ENCODE results near the gene MAP2. TPM values are rescaled to one million over a fixed set of nuclear protein-coding genes. Genes with fewer than 3 reads are reported as not detected.
"Not testable (repeated sequence)": the region's sequence is repeated elsewhere in the genome, so short reads cannot be mapped to it uniquely, and the experiment has no call there.

The MAP2 gene
- total RNA-seq, 2 experiments from 2014 or later: not detected

- no peak for DNase-seq
- Mint-ChIP-seq H3K27ac (no peak overlapping the region), H3K27me3 (peaks cover 5% of the 10 kb centered on the region), H3K9me3 (no peaks in the 10 kb centered on the region), H3K4me3 (no peak overlapping the region), H3K36me3 (ENCODE audit: low read depth) (no peaks in the 10 kb centered on the region), H3K4me1 (peaks cover 3% of the 10 kb centered on the region)
- ChIA-PET CTCF (no interaction called here), POLR2A (no interaction called here)
These were observed 158.4 kb downstream of the MAP2 start for GRCh38 chr2:209582281-209582680.

- ChIA-PET POLR2A (no interaction called here), CTCF (no interaction called here)
- Mint-ChIP-seq H3K4me3 (no peak overlapping the region), H3K4me1 (peaks cover 1% of the 10 kb centered on the region), H3K9me3 (no peaks in the 10 kb centered on the region), H3K27ac (no peak overlapping the region), H3K36me3 (ENCODE audit: low read depth) (no peaks in the 10 kb centered on the region), H3K27me3 (peaks cover 5% of the 10 kb centered on the region)
- DNase-seq: no peak
These were observed 160.6 kb downstream of the MAP2 start for GRCh38 chr2:209584472-209584871.

GRCh38 chr2:209584915-209585314 lies 161.1 kb downstream of the MAP2 start:
- Mint-ChIP-seq H3K36me3 (ENCODE audit: low read depth) (no peaks in the 10 kb centered on the region), H3K4me3 (no peak overlapping the region), H3K9me3 (no peaks in the 10 kb centered on the region), H3K4me1 (no peaks in the 10 kb centered on the region), H3K27me3 (peaks cover 5% of the 10 kb centered on the region), H3K27ac (no peak overlapping the region)
- ChIA-PET POLR2A (no interaction called here), CTCF (no interaction called here)
- no peak for DNase-seq

GRCh38 chr2:209591021-209591420 lies 167.2 kb downstream of the MAP2 start:
- Mint-ChIP-seq H3K4me3 (no peak overlapping the region), H3K27me3 (no peaks in the 10 kb centered on the region), H3K4me1 (no peaks in the 10 kb centered on the region), H3K9me3 (no peaks in the 10 kb centered on the region), H3K36me3 (ENCODE audit: low read depth) (no peaks in the 10 kb centered on the region), H3K27ac (no peak overlapping the region)
- POLR2A ChIA-PET: no interaction called here
- CTCF ChIA-PET: no interaction called here
- no peak for DNase-seq

GRCh38 chr2:209592106-209592505 lies 168.3 kb downstream of the MAP2 start:
- H3K4me1 Mint-ChIP-seq: no peaks in the 10 kb centered on the region
- POLR2A ChIA-PET: no interaction called here
- H3K27me3 Mint-ChIP-seq: no peaks in the 10 kb centered on the region
- H3K4me3 Mint-ChIP-seq: no peak overlapping the region
- no peak overlapping the region for H3K27ac Mint-ChIP-seq
- CTCF ChIA-PET: no interaction called here
- no peaks in the 10 kb centered on the region for H3K36me3 Mint-ChIP-seq (ENCODE audit: low read depth)
- no peak for DNase-seq
- no peaks in the 10 kb centered on the region for H3K9me3 Mint-ChIP-seq

GRCh38 chr2:209593930-209594329 lies 170.1 kb downstream of the MAP2 start:
- H3K9me3 Mint-ChIP-seq: no peaks in the 10 kb centered on the region
- H3K27ac Mint-ChIP-seq: no peak overlapping the region
- no peaks in the 10 kb centered on the region for H3K36me3 Mint-ChIP-seq (ENCODE audit: low read depth)
- no peaks in the 10 kb centered on the region for H3K27me3 Mint-ChIP-seq
- H3K4me3 Mint-ChIP-seq: no peak overlapping the region
- CTCF ChIA-PET: interaction anchor here (0.7 kb wide), 1 partner anchor 170 kb away, joined by 3 read pairs; the partner anchor contains the start of gene MAP2
- no peaks in the 10 kb centered on the region for H3K4me1 Mint-ChIP-seq
- no peak for DNase-seq
- POLR2A ChIA-PET: no interaction called here

GRCh38 chr2:209596262-209596661 lies 172.4 kb downstream of the MAP2 start:
- no peak for DNase-seq
- H3K27ac Mint-ChIP-seq: no peak overlapping the region
- H3K27me3 Mint-ChIP-seq: no peaks in the 10 kb centered on the region
- ChIA-PET POLR2A (no interaction called here), CTCF (interaction anchor here (1.1 kb wide), 1 partner anchor 18 kb away, joined by 3 read pairs; no protein-coding TSS in a partner anchor)
- no peaks in the 10 kb centered on the region for H3K36me3 Mint-ChIP-seq (ENCODE audit: low read depth)
- no peaks in the 10 kb centered on the region for H3K4me1 Mint-ChIP-seq
- H3K4me3 Mint-ChIP-seq: no peak overlapping the region
- peaks cover 2% of the 10 kb centered on the region for H3K9me3 Mint-ChIP-seq

GRCh38 chr2:209598227-209598626 lies 174.4 kb downstream of the MAP2 start:
- H3K4me3 Mint-ChIP-seq; H3K4me1 Mint-ChIP-seq; CTCF ChIA-PET; H3K9me3 Mint-ChIP-seq; H3K36me3 Mint-ChIP-seq (ENCODE audit: low read depth); H3K27me3 Mint-ChIP-seq; DNase-seq; POLR2A ChIA-PET; H3K27ac Mint-ChIP-seq: not testable (repeated sequence)

- Mint-ChIP-seq H3K27me3 (no peaks in the 10 kb centered on the region), H3K36me3 (ENCODE audit: low read depth) (no peaks in the 10 kb centered on the region), H3K9me3 (peaks cover 2% of the 10 kb centered on the region), H3K4me1 (no peaks in the 10 kb centered on the region), H3K27ac (no peak overlapping the region), H3K4me3 (no peak overlapping the region)
- ChIA-PET POLR2A (no interaction called here), CTCF (no interaction called here)
- no peak for DNase-seq
These were observed 176.7 kb downstream of the MAP2 start for GRCh38 chr2:209600341-209601171.

- H3K27me3 Mint-ChIP-seq: no peaks in the 10 kb centered on the region
- no peak overlapping the region for H3K27ac Mint-ChIP-seq
- DNase-seq: no peak
- H3K4me1 Mint-ChIP-seq: no peaks in the 10 kb centered on the region
- no peaks in the 10 kb centered on the region for H3K36me3 Mint-ChIP-seq (ENCODE audit: low read depth)
- no peak overlapping the region for H3K4me3 Mint-ChIP-seq
- CTCF ChIA-PET: no interaction called here
- POLR2A ChIA-PET: no interaction called here
- peaks cover 2% of the 10 kb centered on the region for H3K9me3 Mint-ChIP-seq
These were observed 177.7 kb downstream of the MAP2 start for GRCh38 chr2:209601497-209601896.

GRCh38 chr2:209602259-209602658 lies 178.4 kb downstream of the MAP2 start:
- Mint-ChIP-seq H3K36me3 (ENCODE audit: low read depth) (no peaks in the 10 kb centered on the region), H3K4me3 (no peak overlapping the region), H3K27ac (no peak overlapping the region), H3K4me1 (no peaks in the 10 kb centered on the region), H3K9me3 (peaks cover 2% of the 10 kb centered on the region), H3K27me3 (no peaks in the 10 kb centered on the region)
- ChIA-PET POLR2A (no interaction called here), CTCF (no interaction called here)
- DNase-seq: no peak

- no peak for DNase-seq
- CTCF ChIA-PET: no interaction called here
- Mint-ChIP-seq H3K27me3 (no peaks in the 10 kb centered on the region), H3K9me3 (no peaks in the 10 kb centered on the region), H3K27ac (no peak overlapping the region), H3K4me1 (no peaks in the 10 kb centered on the region), H3K36me3 (ENCODE audit: low read depth) (no peaks in the 10 kb centered on the region), H3K4me3 (no peak overlapping the region)
- POLR2A ChIA-PET: no interaction called here
These were observed 185.7 kb downstream of the MAP2 start for GRCh38 chr2:209609531-209609930.

- no peaks in the 10 kb centered on the region for H3K27me3 Mint-ChIP-seq
- H3K36me3 Mint-ChIP-seq (ENCODE audit: low read depth): no peaks in the 10 kb centered on the region
- CTCF ChIA-PET: no interaction called here
These were observed 186.8 kb downstream of the MAP2 start for GRCh38 chr2:209610631-209611030.

GRCh38 chr2:209613649-209614305 lies 189.9 kb downstream of the MAP2 start:
- Mint-ChIP-seq H3K27ac (no peak overlapping the region), H3K27me3 (no peaks in the 10 kb centered on the region), H3K36me3 (ENCODE audit: low read depth) (no peaks in the 10 kb centered on the region), H3K9me3 (no peaks in the 10 kb centered on the region), H3K4me1 (no peaks in the 10 kb centered on the region), H3K4me3 (no peak overlapping the region)
- CTCF ChIA-PET: no interaction called here
- no peak for DNase-seq
- POLR2A ChIA-PET: no interaction called here

More at GRCh38 chr2:209610631-209611030, 186.8 kb downstream of the MAP2 start:
- POLR2A ChIA-PET: no interaction called here
- H3K9me3 Mint-ChIP-seq: no peaks in the 10 kb centered on the region
- no peaks in the 10 kb centered on the region for H3K4me1 Mint-ChIP-seq
- no peak for DNase-seq
- H3K4me3 Mint-ChIP-seq: no peak overlapping the region
- H3K27ac Mint-ChIP-seq: no peak overlapping the region
